Lower leg skin (tissue), 3 donors: ENCODE results near the gene POU2F3.

Source experiments
- POLR2A ChIP-seq, 2 donors: fragments of 450-650 bp; IDR thresholded peaks; one replicate each; pipeline ENCODE4 v1.6.1; 2016 to 2017; ENCODE audit warnings: antibody characterized with exemption in 2 of 2, mild to moderate bottlenecking in 1 of 2, moderate library complexity in 1 of 2
- TF ChIP-seq, protein P1 (sequence below), 3 donors: fragments of 450-650 bp; IDR thresholded peaks; one replicate each; pipeline ENCODE4 v1.5.1; 2016; ENCODE audit warnings: antibody characterized with exemption in 3 of 3, mild to moderate bottlenecking in 3 of 3, moderate library complexity in 2 of 3

DNA sequence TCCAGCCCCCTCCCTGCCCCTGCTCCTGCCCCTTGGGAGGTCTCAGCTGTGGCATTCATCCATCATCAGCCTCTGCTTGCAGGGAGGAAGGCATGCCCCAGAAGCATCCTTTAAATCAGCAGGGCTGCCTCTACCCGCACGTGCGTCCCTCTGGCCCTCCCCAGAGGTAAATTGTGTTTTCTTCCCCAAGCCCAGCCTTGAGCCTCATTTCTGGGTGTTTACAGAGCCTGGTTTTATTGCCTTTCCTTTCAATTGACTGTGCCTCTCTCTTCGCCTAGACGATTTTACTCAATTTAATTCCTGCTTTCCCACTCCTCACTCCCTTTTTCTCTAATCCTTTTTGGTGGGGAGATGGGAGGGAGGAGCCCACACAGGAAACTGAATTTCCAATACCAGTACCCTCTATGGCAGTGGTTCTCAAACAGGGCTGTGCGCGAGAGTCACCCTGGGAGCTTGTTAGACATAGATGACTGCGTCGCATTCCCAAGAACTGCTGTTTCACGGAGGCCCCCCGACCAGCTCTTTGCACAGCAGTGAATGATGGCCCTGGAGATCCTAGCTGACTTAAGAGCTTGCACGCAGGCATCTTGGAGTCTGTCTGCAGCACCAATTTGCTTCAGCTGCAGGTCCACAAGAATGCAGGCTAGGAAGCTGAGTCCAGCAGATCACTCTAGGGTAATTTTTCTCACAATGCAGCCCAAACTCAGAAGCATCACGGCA is 44.2 kb upstream of the POU2F3 start:
- TF ChIP-seq, protein P1, sequence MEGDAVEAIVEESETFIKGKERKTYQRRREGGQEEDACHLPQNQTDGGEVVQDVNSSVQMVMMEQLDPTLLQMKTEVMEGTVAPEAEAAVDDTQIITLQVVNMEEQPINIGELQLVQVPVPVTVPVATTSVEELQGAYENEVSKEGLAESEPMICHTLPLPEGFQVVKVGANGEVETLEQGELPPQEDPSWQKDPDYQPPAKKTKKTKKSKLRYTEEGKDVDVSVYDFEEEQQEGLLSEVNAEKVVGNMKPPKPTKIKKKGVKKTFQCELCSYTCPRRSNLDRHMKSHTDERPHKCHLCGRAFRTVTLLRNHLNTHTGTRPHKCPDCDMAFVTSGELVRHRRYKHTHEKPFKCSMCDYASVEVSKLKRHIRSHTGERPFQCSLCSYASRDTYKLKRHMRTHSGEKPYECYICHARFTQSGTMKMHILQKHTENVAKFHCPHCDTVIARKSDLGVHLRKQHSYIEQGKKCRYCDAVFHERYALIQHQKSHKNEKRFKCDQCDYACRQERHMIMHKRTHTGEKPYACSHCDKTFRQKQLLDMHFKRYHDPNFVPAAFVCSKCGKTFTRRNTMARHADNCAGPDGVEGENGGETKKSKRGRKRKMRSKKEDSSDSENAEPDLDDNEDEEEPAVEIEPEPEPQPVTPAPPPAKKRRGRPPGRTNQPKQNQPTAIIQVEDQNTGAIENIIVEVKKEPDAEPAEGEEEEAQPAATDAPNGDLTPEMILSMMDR (IDR thresholded peaks at IDR 0.05): no peak
- no peak for TF ChIP-seq POLR2A (IDR thresholded peaks at IDR 0.05)
